Spleen (tissue), 7 donors: Measurements from ENCODE around the gene CHODL.

Source experiments
- CTCF ChIP-seq, 11 experiments: fragments of 200-600 bp in 7 of 11; fragments of 450-650 bp in 4 of 11; sonication (generic) in 4 of 11; IDR thresholded peaks in 8 of 11; conservative IDR thresholded peaks in 3 of 11; 1 replicate in 7 of 11; 2 replicates in 4 of 11; pipeline versions ENCODE4 v1.4.0 to v1.8.0; 2016 to 2021; ENCODE audit warnings: antibody characterized with exemption in 11 of 11, inconsistent platforms in 4 of 11, mild to moderate bottlenecking in 1 of 11
- POLR2A ChIP-seq, 3 donors: fragments of 450-650 bp; IDR thresholded peaks; one replicate each; pipeline ENCODE4 v1.5.1; 2017; ENCODE audit warnings: antibody characterized with exemption in 3 of 3, mild to moderate bottlenecking in 1 of 3
- POLR2AphosphoS5 ChIP-seq, 3 donors: sonication (generic); formaldehyde crosslinking; IDR thresholded peaks; one replicate each; pipeline ENCODE4 v1.5.1; 2017; ENCODE audit warnings: antibody characterized with exemption in 3 of 3
- donor health status: DM: no; HTN: no; CAD: no; lungs with moderate emphysema.
- donor health status: DM: no; HTN: no; CAD: no.
- donor health status: DM: no; HTN: no; CAD: no.

- TF ChIP-seq CTCF (IDR thresholded peaks at IDR 0.05 in 8 of 11, conservative IDR thresholded peaks at IDR 0.05 in 3 of 11) = no peak
- TF ChIP-seq POLR2A (IDR thresholded peaks at IDR 0.05) = no peak
- TF ChIP-seq POLR2AphosphoS5 (IDR thresholded peaks at IDR 0.05) = no peak
Observed at GRCh38 chr21:18268906-18269305, 24.3 kb downstream of the CHODL start.
